GM23338 (cell line): Measurements from ENCODE around the gene MYO5C. TPM values are rescaled to one million over a fixed set of nuclear protein-coding genes. Genes with fewer than 3 reads are reported as not detected.

Experiments used
- ATAC-seq: fragments of 200-7000 bp; cut with Tn5 transposase; 3 replicates; pipeline ENCODE4 v1.9.1; 2020
- DNase-seq: peaks from one replicate; pipeline ENCODE4 v3.0.0-alpha.2; 2015; ENCODE audit warnings: low spot score
- H2AFZ ChIP-seq: fragments of 200-600 bp; sonication (generic); 2 replicates; pipeline ENCODE4 v1.8.0; 2016; ENCODE audit warnings: antibody characterized with exemption, mild to moderate bottlenecking, moderate library complexity
- H3F3A ChIP-seq: fragments of 200-600 bp; sonication (generic); replicated peaks from 2 replicates; pipeline ENCODE4 v1.8.0; 2017; ENCODE audit warnings: antibody characterized with exemption, mixed run types, low read depth
- H3K27ac ChIP-seq: fragments of 200-600 bp; sonication (generic); 2 replicates; pipeline ENCODE4 v1.6.1; 2016; ENCODE audit warnings: low read depth
- H3K27me3 ChIP-seq: fragments of 200-600 bp; sonication (generic); 2 replicates; pipeline ENCODE4 v1.8.0; 2016; ENCODE audit warnings: mild to moderate bottlenecking, mixed run types, moderate library complexity; ENCODE audit not compliant: insufficient read depth
- H3K36me3 ChIP-seq: fragments of 200-600 bp; sonication (generic); 2 replicates; pipeline ENCODE4 v1.8.0; 2016; ENCODE audit warnings: mild to moderate bottlenecking; ENCODE audit not compliant: insufficient read depth
- H3K4me1 ChIP-seq: fragments of 200-600 bp; sonication (generic); 2 replicates; pipeline ENCODE4 v1.8.0; 2016; ENCODE audit warnings: mild to moderate bottlenecking, moderate library complexity; ENCODE audit not compliant: insufficient read depth
- H3K4me2 ChIP-seq: fragments of 200-600 bp; sonication (generic); 2 replicates; pipeline ENCODE4 v1.7.1; 2017; ENCODE audit warnings: mixed run types
- H3K4me3 ChIP-seq: fragments of 200-600 bp; sonication (generic); 2 replicates; pipeline ENCODE4 v1.6.1; 2016; ENCODE audit warnings: mixed run types
- H3K79me2 ChIP-seq: fragments of 200-600 bp; sonication (generic); replicated peaks from 2 replicates; pipeline ENCODE4 v1.8.0; 2017; ENCODE audit warnings: mild to moderate bottlenecking; ENCODE audit not compliant: insufficient read depth
- H3K9me2 ChIP-seq: fragments of 200-600 bp; sonication (generic); 2 replicates; pipeline ENCODE4 v1.8.0; 2017; ENCODE audit not compliant: insufficient read depth
- H4K20me1 ChIP-seq: fragments of 200-600 bp; sonication (generic); replicated peaks from 2 replicates; pipeline ENCODE4 v1.8.0; 2017; ENCODE audit warnings: mild to moderate bottlenecking; ENCODE audit not compliant: insufficient read depth
- H3K27ac Mint-ChIP-seq: 2 replicates; pipeline ENCODE4 v1.8.0; 2020; ENCODE audit warnings: inconsistent platforms, mild to moderate bottlenecking, moderate library complexity, mixed read lengths
- H3K27me3 Mint-ChIP-seq: 3 replicates; pipeline ENCODE4 v1.8.0; 2022; ENCODE audit warnings: low read depth, mild to moderate bottlenecking, moderate library complexity, mixed read lengths, inconsistent platforms; ENCODE audit not compliant: insufficient read depth, poor library complexity
- H3K36me3 Mint-ChIP-seq: 3 replicates; pipeline ENCODE4 v1.8.0; 2021; ENCODE audit warnings: low read depth, mild to moderate bottlenecking, inconsistent platforms, moderate library complexity, mixed read lengths
- H3K4me1 Mint-ChIP-seq: 3 replicates; pipeline ENCODE4 v1.8.0; 2020; ENCODE audit warnings: mild to moderate bottlenecking, inconsistent platforms, mixed read lengths
- H3K4me3 Mint-ChIP-seq: 3 replicates; pipeline ENCODE4 v1.8.0; 2021; ENCODE audit warnings: moderate library complexity, mild to moderate bottlenecking, inconsistent platforms, mixed read lengths
- H3K9me3 Mint-ChIP-seq: 3 replicates; pipeline ENCODE4 v1.8.0; 2020; ENCODE audit warnings: moderate library complexity, mild to moderate bottlenecking, inconsistent platforms, mixed read lengths
- CTCF ChIP-seq, 2 experiments: fragments of 200-600 bp in 1 of 2; sonication (generic) in 1 of 2; conservative IDR thresholded peaks; 2 replicates each; pipeline versions ENCODE4 v1.5.1 to v1.6.1; 2016 to 2017; ENCODE audit warnings: antibody characterized with exemption in 2 of 2, low read depth in 2 of 2, mild to moderate bottlenecking in 2 of 2, moderate library complexity in 1 of 2
- ETS1 ChIP-seq: IDR thresholded peaks from 2 replicates; pipeline ENCODE4 v1.6.1; 2016; ENCODE audit warnings: antibody characterized with exemption
- EZH2 ChIP-seq: fragments of 200-600 bp; sonication (generic); IDR thresholded peaks from one replicate; pipeline ENCODE4 v1.8.0; 2017; ENCODE audit warnings: antibody characterized with exemption, mild to moderate bottlenecking, low read depth; ENCODE audit not compliant: unreplicated experiment
- JUNB ChIP-seq: IDR thresholded peaks from one replicate; pipeline ENCODE4 v1.6.1; 2016; ENCODE audit warnings: antibody characterized with exemption; ENCODE audit not compliant: unreplicated experiment
- STAT1 ChIP-seq: IDR thresholded peaks from one replicate; pipeline ENCODE4 v1.6.1; 2016; ENCODE audit warnings: antibody characterized with exemption; ENCODE audit not compliant: unreplicated experiment
- ZNF114 ChIP-seq: fragments of 250-450 bp; sonication (Bioruptor Pico); IDR thresholded peaks from 2 replicates; pipeline ENCODE4 v1.5.0; 2020; ENCODE audit warnings: mild to moderate bottlenecking, moderate library complexity
- polyA plus RNA-seq: library from polyadenylated mRNA; unstranded; fragments of >200 nt; fragmentation: Nextera tagmentation; extraction: Ambion mirVana; gene quantifications from 2 replicates; pipeline ENCODE4 v1.2.1, GENCODE V29; 2016
- total RNA-seq: library from RNA; depleted of rRNA; stranded (reverse); fragments of >200 nt; shearing (Covaris generic); gene quantifications from 2 replicates; pipeline ENCODE4 v1.2.3, GENCODE V29; 2014
- TF ChIP-seq, protein P1 (sequence below): fragments of 250-450 bp; sonication (Bioruptor Pico); IDR thresholded peaks from 2 replicates; pipeline ENCODE4 v1.5.0; 2020; ENCODE audit warnings: mild to moderate bottlenecking, moderate library complexity
- TF ChIP-seq, protein P2 (sequence below): IDR thresholded peaks from one replicate; pipeline ENCODE4 v1.6.1; 2018; ENCODE audit warnings: antibody characterized with exemption; ENCODE audit not compliant: unreplicated experiment

MYO5C gene
- total and polyA plus RNA-seq, 2 experiments from 2014 or later = 7.9 to 28.8 TPM

- DNase-seq (no peak), ATAC-seq (no peak)
- Mint-ChIP-seq H3K9me3 (no peaks in the 10 kb centered on the region), H3K4me1 (no peaks in the 10 kb centered on the region), H3K27me3 (no peaks in the 10 kb centered on the region), H3K36me3 (peaks cover 66% of the 10 kb centered on the region), H3K4me3 (no peak overlapping the region), H3K27ac (no peak overlapping the region)
- Histone ChIP-seq H3F3A (no peaks in the 10 kb centered on the region), H3K9me2 (no peaks in the 10 kb centered on the region), H3K79me2 (no peaks in the 10 kb centered on the region), H3K4me2 (no peak overlapping the region), H4K20me1 (no peaks in the 10 kb centered on the region; the same call in 1 of the 2 replicates), H3K27ac (no peak overlapping the region), H2AFZ (no peak overlapping the region), H3K4me1 (no peaks in the 10 kb centered on the region), H3K27me3 (no peaks in the 10 kb centered on the region), H3K4me3 (no peak overlapping the region), H3K36me3 (peaks cover 5% of the 10 kb centered on the region; the same call in 1 of the 2 replicates)
- TF ChIP-seq, protein P1, sequence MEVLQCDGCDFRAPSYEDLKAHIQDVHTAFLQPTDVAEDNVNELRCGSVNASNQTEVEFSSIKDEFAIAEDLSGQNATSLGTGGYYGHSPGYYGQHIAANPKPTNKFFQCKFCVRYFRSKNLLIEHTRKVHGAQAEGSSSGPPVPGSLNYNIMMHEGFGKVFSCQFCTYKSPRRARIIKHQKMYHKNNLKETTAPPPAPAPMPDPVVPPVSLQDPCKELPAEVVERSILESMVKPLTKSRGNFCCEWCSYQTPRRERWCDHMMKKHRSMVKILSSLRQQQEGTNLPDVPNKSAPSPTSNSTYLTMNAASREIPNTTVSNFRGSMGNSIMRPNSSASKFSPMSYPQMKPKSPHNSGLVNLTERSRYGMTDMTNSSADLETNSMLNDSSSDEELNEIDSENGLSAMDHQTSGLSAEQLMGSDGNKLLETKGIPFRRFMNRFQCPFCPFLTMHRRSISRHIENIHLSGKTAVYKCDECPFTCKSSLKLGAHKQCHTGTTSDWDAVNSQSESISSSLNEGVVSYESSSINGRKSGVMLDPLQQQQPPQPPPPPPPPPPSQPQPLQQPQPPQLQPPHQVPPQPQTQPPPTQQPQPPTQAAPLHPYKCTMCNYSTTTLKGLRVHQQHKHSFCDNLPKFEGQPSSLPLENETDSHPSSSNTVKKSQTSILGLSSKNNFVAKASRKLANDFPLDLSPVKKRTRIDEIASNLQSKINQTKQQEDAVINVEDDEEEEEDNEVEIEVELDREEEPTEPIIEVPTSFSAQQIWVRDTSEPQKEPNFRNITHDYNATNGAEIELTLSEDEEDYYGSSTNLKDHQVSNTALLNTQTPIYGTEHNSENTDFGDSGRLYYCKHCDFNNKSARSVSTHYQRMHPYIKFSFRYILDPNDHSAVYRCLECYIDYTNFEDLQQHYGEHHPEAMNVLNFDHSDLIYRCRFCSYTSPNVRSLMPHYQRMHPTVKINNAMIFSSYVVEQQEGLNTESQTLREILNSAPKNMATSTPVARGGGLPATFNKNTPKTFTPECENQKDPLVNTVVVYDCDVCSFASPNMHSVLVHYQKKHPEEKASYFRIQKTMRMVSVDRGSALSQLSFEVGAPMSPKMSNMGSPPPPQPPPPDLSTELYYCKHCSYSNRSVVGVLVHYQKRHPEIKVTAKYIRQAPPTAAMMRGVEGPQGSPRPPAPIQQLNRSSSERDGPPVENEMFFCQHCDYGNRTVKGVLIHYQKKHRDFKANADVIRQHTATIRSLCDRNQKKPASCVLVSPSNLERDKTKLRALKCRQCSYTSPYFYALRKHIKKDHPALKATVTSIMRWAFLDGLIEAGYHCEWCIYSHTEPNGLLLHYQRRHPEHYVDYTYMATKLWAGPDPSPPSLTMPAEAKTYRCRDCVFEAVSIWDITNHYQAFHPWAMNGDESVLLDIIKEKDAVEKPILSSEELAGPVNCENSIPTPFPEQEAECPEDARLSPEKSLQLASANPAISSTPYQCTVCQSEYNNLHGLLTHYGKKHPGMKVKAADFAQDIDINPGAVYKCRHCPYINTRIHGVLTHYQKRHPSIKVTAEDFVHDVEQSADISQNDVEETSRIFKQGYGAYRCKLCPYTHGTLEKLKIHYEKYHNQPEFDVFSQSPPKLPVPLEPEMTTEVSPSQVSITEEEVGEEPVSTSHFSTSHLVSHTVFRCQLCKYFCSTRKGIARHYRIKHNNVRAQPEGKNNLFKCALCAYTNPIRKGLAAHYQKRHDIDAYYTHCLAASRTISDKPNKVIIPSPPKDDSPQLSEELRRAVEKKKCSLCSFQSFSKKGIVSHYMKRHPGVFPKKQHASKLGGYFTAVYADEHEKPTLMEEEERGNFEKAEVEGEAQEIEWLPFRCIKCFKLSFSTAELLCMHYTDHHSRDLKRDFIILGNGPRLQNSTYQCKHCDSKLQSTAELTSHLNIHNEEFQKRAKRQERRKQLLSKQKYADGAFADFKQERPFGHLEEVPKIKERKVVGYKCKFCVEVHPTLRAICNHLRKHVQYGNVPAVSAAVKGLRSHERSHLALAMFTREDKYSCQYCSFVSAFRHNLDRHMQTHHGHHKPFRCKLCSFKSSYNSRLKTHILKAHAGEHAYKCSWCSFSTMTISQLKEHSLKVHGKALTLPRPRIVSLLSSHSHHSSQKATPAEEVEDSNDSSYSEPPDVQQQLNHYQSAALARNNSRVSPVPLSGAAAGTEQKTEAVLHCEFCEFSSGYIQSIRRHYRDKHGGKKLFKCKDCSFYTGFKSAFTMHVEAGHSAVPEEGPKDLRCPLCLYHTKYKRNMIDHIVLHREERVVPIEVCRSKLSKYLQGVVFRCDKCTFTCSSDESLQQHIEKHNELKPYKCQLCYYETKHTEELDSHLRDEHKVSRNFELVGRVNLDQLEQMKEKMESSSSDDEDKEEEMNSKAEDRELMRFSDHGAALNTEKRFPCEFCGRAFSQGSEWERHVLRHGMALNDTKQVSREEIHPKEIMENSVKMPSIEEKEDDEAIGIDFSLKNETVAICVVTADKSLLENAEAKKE (CRISPR knock-in tag) = no peak
- TF ChIP-seq ETS1 (no peak), JUNB (no peak), STAT1 (no peak), ZNF114 (CRISPR knock-in tag) (no peak), CTCF (conservative IDR thresholded peaks at IDR 0.05; ENCODE audit: low read depth in 2 of 2) (no peak), EZH2 (no peak)
- TF ChIP-seq, protein P2, sequence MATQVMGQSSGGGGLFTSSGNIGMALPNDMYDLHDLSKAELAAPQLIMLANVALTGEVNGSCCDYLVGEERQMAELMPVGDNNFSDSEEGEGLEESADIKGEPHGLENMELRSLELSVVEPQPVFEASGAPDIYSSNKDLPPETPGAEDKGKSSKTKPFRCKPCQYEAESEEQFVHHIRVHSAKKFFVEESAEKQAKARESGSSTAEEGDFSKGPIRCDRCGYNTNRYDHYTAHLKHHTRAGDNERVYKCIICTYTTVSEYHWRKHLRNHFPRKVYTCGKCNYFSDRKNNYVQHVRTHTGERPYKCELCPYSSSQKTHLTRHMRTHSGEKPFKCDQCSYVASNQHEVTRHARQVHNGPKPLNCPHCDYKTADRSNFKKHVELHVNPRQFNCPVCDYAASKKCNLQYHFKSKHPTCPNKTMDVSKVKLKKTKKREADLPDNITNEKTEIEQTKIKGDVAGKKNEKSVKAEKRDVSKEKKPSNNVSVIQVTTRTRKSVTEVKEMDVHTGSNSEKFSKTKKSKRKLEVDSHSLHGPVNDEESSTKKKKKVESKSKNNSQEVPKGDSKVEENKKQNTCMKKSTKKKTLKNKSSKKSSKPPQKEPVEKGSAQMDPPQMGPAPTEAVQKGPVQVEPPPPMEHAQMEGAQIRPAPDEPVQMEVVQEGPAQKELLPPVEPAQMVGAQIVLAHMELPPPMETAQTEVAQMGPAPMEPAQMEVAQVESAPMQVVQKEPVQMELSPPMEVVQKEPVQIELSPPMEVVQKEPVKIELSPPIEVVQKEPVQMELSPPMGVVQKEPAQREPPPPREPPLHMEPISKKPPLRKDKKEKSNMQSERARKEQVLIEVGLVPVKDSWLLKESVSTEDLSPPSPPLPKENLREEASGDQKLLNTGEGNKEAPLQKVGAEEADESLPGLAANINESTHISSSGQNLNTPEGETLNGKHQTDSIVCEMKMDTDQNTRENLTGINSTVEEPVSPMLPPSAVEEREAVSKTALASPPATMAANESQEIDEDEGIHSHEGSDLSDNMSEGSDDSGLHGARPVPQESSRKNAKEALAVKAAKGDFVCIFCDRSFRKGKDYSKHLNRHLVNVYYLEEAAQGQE = no peak
These were observed 52.3 kb downstream of the MYO5C start for GRCh38 chr15:52243286-52243685.
